LNCaP clone FGC (cell line): ENCODE results near the gene PPP3CA.

Experiments used
- DNase-seq: peaks from one replicate; pipeline ENCODE4 v3.0.0-alpha.2; 2011; ENCODE audit warnings: low read depth
- H3K4me3 ChIP-seq: 2 replicates; pipeline ENCODE4 v1.5.1; 2011; ENCODE audit warnings: mild to moderate bottlenecking, low read depth, low read length, control low read depth
- TF ChIP-seq, protein P1 (sequence below): IDR thresholded peaks from 2 replicates; pipeline ENCODE4 v1.5.1; 2012; ENCODE audit warnings: mild to moderate bottlenecking; ENCODE audit not compliant: control insufficient read depth, insufficient read depth; ENCODE audit errors: extremely low read depth

PPP3CA gene

DNA sequence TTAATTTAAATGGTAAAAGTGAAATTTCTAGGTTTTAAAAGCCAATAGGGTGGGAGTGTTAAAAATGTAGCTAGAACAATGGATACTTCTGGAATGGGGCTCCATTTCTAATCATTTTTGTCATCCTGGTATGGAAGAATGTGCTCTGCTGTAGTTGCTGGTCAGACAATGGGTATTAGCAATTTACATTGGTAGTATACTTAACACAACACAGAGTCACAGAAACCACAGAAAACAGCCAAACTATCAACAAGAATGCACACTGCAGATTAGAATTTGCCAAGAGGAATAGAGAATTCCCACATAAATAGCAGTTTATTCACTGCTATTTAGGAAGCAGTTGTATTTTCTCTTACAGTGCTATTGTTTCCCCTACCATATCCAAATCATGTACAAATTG, 319.6 kb downstream of the PPP3CA start:
- H3K4me3 ChIP-seq = no peak overlapping the region
- no peak for DNase-seq
- TF ChIP-seq, protein P1, sequence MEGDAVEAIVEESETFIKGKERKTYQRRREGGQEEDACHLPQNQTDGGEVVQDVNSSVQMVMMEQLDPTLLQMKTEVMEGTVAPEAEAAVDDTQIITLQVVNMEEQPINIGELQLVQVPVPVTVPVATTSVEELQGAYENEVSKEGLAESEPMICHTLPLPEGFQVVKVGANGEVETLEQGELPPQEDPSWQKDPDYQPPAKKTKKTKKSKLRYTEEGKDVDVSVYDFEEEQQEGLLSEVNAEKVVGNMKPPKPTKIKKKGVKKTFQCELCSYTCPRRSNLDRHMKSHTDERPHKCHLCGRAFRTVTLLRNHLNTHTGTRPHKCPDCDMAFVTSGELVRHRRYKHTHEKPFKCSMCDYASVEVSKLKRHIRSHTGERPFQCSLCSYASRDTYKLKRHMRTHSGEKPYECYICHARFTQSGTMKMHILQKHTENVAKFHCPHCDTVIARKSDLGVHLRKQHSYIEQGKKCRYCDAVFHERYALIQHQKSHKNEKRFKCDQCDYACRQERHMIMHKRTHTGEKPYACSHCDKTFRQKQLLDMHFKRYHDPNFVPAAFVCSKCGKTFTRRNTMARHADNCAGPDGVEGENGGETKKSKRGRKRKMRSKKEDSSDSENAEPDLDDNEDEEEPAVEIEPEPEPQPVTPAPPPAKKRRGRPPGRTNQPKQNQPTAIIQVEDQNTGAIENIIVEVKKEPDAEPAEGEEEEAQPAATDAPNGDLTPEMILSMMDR = no peak

DNA sequence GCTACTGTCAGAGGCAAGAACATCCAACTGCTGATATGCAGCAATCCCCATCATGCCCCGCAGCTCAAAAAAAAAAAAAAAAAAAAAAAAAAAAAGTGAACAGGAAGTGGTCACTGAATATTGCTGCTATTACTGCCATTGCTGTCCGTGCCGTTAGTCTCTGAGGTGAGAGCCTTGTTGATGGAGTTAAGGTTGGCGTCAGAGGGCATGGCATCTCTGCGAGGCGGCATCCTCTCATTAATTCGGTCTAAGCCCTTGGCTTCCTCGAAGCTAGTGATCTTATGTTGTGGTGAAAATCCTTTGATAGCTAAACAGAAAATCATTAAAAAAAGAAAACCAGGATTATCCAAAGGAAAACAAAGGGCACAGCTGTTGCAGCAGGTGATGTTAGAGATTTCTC, 321.6 kb downstream of the PPP3CA start:
- H3K4me3 ChIP-seq = no peak overlapping the region
- DNase-seq = no peak
- TF ChIP-seq, protein P1 = no peak

DNA sequence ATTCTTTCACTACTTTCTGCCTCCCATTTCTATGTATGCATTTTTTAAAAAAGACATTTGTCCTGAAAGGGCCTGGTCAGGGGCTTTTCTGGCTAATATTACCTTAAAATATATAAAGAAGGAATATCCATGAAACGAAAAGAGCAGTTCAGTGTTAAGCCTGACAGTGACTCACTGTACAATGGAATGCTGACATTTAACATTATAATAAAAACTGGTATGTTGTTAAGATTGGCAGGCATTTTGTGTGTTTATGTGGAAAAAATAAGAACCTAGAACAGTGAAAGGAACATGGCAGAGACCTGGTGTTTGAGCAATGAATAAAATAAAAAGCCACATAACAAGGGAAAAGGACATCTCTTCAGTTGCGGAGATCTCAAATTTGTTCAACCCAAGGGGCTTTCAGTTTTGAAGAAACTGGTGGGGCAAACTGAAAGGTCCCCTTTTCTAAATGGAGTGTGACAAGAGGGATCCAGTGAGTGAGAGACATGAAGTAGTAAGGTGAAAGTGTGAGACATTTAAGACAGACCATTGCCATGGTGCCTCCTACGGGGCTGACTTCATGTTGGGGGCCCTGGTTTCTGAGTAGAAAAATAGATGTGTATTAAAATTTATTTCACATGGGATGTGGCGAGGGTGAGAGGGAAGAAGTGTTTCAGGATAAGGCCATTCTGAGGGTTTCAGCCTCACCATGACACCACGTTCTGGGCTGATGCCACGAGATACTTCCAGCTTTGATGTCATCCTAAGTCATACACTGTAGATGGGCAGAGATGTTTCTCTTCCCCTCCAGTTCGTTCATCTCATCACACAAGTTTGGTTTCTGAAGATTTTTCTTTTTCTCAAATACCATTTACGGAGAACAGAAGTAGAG, 324.9 kb downstream of the PPP3CA start:
- DNase-seq = no peak
- TF ChIP-seq, protein P1 = no peak
- no peak overlapping the region for H3K4me3 ChIP-seq

DNA sequence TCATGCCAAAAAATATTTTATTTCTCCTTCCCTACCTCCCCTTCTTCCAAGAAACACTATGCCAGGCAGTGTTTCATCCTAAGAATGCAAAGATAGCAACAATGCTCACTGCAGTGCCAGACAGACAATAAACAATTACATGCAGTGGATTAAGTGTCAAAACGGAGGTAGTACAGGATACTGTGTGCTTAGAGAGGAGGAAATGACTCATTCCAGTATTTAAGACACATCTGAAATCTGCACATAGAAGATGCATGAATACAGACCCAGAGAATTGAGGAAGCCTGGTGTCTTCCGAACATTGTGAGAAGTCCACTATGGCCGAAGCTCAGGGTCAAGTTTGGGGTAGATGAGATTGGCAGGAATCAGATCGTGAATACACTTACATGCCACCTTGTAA, 326.4 kb downstream of the PPP3CA start:
- no peak overlapping the region for H3K4me3 ChIP-seq
- TF ChIP-seq, protein P1 = no peak
- DNase-seq = no peak

DNA sequence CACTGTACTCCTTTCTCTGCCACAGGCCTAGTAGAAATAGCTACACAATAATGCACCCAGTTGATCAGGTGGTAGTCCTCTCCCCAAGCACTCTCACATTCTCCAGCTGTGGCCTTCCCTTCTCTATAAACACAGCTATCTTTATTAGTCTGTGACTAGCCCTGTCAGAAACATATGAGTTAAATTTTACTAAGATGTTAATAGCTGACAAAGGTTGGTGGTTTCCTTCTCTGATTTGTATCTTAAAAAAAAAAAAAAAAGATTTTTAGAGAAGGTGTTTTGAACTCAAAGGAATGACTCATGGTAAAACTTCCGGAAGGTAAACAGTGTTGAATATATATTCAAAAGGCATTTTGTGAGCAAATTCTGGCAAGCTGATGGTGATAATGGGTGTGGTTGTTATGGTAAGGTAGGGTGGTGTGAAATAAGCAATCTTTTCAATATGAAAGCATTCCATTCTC, 327.4 kb downstream of the PPP3CA start:
- peak; percentile 27 for DNase-seq
- no peak overlapping the region for H3K4me3 ChIP-seq
- TF ChIP-seq, protein P1 = no peak

DNA sequence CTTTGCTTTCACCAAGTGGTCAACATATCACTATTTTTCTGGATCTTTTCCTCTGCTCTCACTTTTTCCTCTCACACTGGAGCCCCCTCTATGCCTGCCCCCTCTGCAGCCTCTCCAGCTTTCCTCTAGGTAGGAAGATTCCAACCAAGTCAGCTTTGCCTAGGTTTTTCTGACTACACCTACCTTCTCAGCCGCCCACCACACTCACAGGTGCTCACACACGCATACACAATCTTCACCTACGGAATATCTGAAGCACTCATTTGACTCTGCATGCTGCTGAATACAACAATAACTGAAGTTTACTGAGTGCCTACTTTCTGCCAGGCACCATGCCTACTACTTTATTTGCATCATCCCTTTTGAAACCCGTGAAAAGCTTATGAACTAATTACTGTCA, 328.0 kb downstream of the PPP3CA start:
- no peak overlapping the region for H3K4me3 ChIP-seq
- TF ChIP-seq, protein P1 = no peak
- no peak for DNase-seq

DNA sequence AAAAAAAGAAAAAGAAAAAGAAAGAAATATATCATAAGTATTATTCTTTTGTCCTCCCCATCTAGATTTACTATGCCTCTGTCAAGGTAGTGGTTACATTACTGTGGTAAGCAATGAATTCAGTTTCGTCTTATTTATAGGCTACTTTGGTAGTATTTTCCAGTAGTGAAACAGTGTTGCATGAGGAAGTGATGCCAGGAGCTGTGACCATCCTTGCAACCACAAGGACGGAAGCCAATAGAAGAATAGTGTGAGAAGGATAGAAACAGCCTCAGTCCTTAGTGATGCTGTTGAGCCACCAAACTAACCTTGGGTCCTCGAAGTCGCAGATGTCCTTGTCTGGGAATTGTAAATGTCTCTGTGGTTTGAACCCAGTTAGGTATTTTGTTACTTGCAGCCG, 328.5 kb downstream of the PPP3CA start:
- no peak overlapping the region for H3K4me3 ChIP-seq
- TF ChIP-seq, protein P1 = no peak

More for the DNA sequence above, 328.5 kb downstream of the PPP3CA start:
- DNase-seq = no peak
